Panc1 (cell line): Measurements from ENCODE around the gene DLK2.

ENCODE experiments used
- SIN3A ChIP-seq: IDR thresholded peaks from 2 replicates; pipeline ENCODE4 v1.6.1; 2012; ENCODE audit warnings: low read depth, mild to moderate bottlenecking, low read length, moderate library complexity, borderline replicate concordance; ENCODE audit not compliant: insufficient read depth
- TF ChIP-seq, protein P1 (sequence below): fragments of 450-650 bp; IDR thresholded peaks from 2 replicates; pipeline ENCODE4 v1.5.1; 2017; ENCODE audit warnings: mild to moderate bottlenecking
- TF ChIP-seq, protein P2 (sequence below), 2 experiments: IDR thresholded peaks; 2 replicates each; pipeline ENCODE4 v1.6.1; 2011 to 2012; ENCODE audit warnings: low read depth in 2 of 2, control low read depth in 1 of 2, low read length in 1 of 2, mild to moderate bottlenecking in 1 of 2, moderate library complexity in 1 of 2; ENCODE audit not compliant: insufficient read depth in 1 of 2

DNA sequence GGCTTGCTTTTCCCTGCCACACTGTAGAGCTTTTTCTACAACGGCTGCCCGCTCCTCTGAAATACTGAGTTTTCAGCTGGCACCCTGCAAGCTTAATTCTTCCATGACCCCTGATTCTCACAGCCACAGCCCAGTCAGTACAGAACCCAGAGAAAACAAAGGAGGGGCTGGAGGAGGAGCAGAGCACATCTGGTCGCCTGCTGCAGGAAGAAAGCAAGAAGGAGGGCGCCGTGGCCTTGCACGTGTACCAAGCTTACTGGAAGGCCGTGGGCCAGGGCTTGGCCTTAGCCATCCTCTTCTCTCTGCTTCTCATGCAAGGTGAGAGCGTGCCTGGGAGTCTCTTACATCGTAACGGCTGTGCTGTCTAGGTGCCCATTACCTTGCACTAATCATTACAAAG, 11.3 kb downstream of the DLK2 start:
- TF ChIP-seq, protein P1, sequence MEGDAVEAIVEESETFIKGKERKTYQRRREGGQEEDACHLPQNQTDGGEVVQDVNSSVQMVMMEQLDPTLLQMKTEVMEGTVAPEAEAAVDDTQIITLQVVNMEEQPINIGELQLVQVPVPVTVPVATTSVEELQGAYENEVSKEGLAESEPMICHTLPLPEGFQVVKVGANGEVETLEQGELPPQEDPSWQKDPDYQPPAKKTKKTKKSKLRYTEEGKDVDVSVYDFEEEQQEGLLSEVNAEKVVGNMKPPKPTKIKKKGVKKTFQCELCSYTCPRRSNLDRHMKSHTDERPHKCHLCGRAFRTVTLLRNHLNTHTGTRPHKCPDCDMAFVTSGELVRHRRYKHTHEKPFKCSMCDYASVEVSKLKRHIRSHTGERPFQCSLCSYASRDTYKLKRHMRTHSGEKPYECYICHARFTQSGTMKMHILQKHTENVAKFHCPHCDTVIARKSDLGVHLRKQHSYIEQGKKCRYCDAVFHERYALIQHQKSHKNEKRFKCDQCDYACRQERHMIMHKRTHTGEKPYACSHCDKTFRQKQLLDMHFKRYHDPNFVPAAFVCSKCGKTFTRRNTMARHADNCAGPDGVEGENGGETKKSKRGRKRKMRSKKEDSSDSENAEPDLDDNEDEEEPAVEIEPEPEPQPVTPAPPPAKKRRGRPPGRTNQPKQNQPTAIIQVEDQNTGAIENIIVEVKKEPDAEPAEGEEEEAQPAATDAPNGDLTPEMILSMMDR: no peak
- TF ChIP-seq SIN3A: no peak
- TF ChIP-seq, protein P2, sequence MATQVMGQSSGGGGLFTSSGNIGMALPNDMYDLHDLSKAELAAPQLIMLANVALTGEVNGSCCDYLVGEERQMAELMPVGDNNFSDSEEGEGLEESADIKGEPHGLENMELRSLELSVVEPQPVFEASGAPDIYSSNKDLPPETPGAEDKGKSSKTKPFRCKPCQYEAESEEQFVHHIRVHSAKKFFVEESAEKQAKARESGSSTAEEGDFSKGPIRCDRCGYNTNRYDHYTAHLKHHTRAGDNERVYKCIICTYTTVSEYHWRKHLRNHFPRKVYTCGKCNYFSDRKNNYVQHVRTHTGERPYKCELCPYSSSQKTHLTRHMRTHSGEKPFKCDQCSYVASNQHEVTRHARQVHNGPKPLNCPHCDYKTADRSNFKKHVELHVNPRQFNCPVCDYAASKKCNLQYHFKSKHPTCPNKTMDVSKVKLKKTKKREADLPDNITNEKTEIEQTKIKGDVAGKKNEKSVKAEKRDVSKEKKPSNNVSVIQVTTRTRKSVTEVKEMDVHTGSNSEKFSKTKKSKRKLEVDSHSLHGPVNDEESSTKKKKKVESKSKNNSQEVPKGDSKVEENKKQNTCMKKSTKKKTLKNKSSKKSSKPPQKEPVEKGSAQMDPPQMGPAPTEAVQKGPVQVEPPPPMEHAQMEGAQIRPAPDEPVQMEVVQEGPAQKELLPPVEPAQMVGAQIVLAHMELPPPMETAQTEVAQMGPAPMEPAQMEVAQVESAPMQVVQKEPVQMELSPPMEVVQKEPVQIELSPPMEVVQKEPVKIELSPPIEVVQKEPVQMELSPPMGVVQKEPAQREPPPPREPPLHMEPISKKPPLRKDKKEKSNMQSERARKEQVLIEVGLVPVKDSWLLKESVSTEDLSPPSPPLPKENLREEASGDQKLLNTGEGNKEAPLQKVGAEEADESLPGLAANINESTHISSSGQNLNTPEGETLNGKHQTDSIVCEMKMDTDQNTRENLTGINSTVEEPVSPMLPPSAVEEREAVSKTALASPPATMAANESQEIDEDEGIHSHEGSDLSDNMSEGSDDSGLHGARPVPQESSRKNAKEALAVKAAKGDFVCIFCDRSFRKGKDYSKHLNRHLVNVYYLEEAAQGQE (IDR thresholded peaks at IDR 0.05; ENCODE audit: insufficient read depth in 1 of 2, low read depth in 2 of 2, low read length in 1 of 2): no peak
